GM18498 (cell line): ENCODE data around the gene HSPA6.
"Not testable (repeated sequence)": the region's sequence is repeated elsewhere in the genome, so short reads cannot be mapped to it uniquely, and the experiment has no call there.

ENCODE experiments used
- ATAC-seq: cut with Tn5 transposase; IDR thresholded peaks from one replicate; pipeline ENCODE4 v1.9.1; 2021; ENCODE audit warnings: mild to moderate bottlenecking, moderate library complexity; ENCODE audit not compliant: unreplicated experiment

HSPA6 gene

DNA sequence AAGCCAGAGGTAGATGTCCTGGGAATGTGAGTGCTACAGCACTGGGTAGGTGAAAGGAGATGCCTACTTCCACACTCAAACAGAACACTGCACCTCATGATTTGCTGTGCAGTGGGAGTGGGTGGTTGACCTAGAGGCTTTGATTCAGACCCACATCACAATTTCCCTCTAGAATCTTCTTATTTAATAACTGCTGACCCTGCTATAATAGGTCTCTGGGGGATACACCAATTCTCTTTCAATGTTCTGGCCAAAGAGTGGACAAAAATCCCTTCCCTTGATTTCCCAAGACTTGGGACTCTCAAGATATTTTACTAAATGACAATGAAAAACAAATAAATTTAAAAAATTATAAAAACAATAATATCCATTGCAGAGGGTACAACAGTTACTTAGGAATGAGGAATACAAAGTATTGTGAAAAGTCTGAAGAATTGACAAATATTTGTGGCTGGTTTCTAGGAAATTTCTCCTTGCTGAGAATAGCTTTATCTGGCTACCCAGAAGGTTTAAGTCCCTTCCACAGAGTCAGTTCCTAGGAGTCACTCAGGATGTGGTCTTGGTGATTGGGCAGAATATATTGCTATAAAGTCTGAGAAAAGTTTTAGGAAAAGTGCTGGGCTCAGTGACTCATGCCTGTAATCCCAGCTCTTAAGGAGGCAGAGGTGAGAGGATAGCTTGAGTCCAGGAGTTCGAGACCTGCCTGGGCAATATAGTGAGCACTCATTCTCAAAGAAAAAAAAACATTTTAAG is 21.5 kb upstream of the HSPA6 start:
- no peak for ATAC-seq

DNA sequence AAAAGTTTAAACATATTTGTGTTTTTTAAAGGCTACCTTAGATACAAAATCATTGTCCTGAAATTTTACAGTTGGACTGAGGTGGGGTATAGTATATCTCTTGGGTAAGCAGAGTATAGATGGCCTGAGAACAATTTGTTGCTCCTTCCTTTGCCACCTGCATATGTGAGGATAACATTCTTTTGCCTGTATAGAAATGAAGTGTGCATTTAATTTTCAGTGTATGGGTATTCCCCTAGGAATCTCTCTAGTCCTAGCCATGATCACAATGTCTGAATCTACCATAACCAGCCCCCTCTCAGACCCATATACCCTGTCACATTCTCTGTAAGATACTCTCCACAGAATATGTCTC is 21.0 kb upstream of the HSPA6 start:
- ATAC-seq, result no peak

DNA sequence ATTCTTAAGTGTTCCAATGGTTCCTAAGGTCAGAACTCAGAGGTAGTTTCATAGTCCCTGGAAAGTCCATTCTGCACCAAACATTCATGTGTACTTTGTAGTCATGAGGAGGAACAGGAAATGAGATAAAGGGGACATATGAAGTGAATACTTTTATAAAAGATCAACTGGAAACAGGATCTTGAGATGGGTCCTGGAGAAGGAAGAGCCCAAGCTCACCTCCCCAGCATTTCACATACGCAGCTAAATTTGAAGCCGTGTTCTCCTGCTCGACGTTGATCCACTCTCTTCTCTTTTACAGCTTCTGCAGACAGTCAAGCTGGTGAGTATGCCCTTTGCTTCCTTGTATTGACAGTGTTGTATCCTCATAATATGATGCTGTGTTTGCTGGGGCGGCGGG is 18.7 kb upstream of the HSPA6 start:
- ATAC-seq, result no peak

DNA sequence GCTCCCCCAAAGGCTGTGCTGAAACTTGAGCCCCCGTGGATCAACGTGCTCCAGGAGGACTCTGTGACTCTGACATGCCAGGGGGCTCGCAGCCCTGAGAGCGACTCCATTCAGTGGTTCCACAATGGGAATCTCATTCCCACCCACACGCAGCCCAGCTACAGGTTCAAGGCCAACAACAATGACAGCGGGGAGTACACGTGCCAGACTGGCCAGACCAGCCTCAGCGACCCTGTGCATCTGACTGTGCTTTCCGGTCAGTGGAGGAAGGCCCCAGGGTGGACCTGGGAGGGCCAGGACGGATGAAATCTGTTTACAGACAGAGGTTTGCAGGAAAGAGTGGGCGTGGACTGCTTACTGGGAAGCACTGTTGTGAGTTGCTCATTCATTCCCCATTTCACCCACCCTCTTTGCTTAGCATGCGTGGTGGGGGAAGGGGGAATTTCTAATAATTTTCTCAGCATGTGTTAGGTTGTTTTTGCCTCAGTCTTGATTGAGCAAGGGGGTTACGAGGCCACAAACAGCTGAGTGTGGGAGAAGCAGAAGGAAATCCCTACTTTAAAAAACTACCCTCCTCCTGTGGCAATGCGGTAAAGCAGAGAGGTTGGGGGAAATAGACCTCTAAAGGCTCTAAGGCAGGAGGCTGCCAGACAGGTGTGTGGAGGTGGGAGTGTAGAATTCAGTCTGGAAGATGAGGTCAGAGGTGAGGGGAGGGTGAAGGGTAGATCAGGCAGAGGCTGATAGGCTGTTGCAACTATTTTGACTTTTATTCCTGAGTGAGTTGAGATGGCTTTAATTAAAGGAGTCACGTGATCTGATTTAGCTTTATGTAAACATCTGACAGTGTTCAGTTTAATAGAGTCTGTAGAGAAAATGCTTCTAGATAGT is 17.8 kb upstream of the HSPA6 start:
- no peak for ATAC-seq

DNA sequence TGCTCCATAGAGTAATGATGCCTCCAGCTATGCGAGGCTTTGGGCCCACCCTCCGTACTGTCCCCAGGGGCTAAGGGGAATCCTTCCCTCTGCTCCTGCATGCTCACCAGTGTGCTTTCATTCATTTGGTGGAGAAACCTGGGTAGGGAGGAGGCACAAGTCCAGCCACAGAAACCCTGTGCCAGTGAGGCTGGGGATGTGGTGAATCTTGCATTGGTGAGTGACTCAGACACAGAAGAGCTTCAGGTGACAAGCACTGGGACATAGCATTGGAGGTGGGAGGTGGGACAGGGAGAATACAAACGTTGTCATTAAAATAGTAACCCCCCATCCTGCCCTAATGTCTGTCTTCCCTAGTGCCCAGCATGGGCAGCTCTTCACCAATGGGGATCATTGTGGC is 13.9 kb upstream of the HSPA6 start:
- no peak for ATAC-seq

DNA sequence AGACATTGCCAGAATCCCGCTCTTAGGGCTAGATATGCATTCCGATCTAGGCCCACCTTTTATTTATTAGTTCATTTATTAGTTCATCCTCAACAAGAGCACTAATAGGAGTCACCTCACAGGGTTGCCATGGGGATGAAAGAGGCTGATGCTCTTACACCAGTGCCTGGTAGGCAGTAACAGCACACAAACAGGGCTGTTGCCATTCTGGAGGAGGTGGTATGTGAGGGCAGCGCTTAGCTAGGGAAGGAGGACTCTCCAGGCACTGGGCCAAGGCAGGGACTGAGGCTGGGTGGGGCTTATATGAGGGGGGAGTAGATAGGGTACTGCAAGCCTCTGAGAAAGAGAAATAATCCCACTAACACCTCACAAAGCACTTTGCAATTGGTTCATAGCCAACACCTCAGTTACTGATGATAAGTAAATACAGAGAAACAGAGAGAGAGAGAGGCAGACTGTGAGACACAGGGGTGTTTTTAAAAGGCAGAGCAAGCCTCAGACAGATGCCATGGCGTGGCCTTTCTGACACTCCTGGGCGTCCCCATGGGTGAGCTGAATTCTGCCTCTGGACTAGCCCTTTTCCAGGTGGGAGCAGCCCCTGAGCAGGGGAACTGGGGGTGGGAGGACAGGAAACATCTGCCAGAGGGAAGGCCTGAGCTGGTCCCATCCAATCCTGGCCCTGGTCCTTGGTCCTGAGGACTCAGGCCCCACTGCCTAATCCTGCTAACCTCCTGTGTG is 13.2 kb upstream of the HSPA6 start:
- ATAC-seq, result no peak

DNA sequence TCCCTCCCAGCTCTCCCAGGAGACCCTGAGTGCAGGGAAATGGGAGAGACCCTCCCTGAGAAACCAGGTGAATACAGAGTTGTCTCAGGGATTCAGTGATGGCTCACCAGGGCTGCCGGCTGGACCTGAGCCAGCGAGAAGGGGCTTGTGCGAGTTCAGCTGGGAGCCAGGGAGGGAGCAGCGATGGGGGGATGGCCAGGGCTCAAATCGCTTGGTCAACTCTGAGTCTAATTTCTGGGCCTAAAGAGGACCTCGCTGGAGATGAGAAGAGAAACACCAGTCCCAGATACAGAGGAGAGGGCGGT is 12.6 kb upstream of the HSPA6 start:
- ATAC-seq, result no peak

DNA sequence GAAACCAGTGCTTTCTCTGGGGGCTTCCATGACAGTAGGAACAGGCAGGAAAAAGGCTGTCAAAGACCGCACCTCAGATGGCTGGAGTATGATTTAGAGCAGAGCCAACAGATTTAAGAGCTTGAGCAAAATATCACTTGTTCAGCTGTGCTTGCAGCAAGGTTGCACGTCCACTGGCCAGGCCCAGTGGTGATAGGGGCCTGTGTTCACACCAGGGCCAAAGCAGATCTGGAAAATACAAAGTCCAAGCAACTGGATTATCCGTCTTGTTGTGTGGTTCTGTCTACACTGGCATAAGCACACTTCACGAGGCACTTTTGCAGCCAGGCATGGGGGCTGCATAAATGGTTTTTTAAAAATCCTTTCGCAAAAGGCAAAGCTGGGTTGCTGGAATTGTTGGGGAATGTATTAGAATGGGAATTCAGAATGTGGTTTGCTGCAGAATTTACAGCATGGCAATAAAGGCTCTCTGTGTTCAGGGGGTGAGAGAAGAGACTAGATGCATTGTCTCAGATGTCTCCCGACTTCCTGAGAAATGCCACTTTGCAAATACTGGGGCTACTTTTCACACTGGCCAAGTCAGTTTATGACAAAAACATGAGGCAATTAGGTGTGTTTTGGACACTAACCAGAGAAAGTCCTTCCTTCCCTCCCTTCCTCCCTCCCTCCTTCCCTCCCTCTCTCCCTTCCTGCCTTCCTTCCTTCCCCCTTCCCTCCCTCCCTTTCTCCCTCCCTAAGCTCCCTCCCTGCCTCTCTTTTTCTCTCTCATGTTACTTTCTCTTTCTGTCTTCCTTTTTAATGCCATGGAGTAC is 11.5 kb upstream of the HSPA6 start:
- ATAC-seq, result not testable (repeated sequence)

DNA sequence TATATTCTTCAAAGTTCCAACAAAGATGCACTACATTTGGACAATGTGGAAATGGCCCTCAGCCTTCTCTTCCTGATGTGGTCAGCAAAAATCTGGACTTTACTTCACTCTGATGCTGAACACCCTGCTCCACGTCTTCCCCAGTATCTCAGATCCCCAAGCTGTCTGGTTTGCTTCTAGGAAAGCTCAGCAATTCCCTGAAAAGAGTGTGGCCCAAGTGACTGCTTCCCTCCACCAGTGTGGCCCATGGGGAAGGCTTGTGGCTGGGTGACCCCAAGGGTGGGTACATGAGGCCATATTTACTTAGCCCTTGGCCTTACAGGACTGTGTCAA is 10.9 kb upstream of the HSPA6 start:
- not testable (repeated sequence) for ATAC-seq

DNA sequence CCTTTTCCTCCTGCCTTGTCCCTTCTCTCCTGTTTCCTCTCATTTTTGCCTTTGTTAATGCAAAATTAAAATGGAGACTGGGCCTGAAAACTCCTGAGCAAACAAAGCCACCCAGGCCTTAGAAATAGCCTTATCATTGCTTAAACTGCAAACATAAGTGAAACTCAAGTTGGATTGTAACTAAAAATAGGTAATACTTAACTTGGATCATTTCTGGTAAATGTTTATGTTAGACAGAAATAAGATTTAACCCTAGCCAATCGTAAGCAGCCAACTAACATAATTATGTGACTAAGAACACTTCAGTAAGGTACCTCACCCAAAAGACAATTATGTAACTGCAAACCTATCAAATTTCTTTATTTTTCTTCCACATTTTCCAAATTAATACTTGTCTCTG is 10.4 kb upstream of the HSPA6 start:
- not testable (repeated sequence) for ATAC-seq

DNA sequence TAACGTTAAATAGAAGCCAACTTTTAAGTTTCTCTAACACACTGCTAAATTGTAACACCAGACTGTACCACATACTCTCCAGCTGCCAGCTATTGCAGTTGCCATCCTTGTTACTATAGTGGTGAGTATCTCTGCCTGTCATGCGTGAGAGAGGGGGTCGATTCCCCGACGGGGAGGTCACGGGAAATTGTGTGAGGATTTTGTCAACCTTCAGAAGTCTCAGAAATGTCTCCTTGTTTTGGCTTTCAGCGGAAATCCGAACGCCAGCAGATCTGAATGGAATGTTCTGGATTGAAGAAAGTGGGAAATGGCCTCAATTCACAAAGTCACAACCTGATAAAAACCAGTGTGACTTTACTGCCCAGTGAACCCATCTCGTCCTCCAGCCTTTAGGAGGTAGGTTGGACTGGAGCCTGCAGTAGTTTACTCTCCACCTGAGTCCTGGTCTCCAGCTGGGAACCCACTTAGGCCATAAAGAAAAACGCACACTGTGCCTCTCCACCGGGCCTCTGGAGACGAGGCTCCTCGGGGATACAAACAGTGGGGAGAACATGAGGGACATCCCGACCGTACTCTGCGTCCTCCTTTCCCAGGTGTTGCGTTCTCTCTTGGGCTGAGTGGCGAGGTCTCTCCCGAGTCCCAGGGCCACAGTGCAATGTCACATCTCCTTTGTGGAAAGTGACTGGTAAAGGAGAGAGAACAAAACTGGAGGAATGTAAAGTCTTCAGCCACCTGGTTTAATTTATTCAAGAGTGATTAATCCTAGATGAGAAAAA is 1.1 kb upstream of the HSPA6 start:
- ATAC-seq, result not testable (repeated sequence)

DNA sequence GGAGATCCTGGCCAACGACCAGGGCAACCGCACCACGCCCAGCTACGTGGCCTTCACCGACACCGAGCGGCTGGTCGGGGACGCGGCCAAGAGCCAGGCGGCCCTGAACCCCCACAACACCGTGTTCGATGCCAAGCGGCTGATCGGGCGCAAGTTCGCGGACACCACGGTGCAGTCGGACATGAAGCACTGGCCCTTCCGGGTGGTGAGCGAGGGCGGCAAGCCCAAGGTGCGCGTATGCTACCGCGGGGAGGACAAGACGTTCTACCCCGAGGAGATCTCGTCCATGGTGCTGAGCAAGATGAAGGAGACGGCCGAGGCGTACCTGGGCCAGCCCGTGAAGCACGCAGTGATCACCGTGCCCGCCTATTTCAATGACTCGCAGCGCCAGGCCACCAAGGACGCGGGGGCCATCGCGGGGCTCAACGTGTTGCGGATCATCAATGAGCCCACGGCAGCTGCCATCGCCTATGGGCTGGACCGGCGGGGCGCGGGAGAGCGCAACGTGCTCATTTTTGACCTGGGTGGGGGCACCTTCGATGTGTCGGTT is 477 bp downstream of the HSPA6 start:
- ATAC-seq, result peak; percentile 28

DNA sequence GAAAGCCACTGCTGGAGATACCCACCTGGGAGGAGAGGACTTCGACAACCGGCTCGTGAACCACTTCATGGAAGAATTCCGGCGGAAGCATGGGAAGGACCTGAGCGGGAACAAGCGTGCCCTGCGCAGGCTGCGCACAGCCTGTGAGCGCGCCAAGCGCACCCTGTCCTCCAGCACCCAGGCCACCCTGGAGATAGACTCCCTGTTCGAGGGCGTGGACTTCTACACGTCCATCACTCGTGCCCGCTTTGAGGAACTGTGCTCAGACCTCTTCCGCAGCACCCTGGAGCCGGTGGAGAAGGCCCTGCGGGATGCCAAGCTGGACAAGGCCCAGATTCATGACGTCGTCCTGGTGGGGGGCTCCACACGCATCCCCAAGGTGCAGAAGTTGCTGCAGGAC is 981 bp downstream of the HSPA6 start:
- ATAC-seq, result not testable (repeated sequence)

DNA sequence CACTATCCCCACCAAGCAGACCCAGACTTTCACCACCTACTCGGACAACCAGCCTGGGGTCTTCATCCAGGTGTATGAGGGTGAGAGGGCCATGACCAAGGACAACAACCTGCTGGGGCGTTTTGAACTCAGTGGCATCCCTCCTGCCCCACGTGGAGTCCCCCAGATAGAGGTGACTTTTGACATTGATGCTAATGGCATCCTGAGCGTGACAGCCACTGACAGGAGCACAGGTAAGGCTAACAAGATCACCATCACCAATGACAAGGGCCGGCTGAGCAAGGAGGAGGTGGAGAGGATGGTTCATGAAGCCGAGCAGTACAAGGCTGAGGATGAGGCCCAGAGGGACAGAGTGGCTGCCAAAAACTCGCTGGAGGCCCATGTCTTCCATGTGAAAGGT is 1.6 kb downstream of the HSPA6 start:
- not testable (repeated sequence) for ATAC-seq

DNA sequence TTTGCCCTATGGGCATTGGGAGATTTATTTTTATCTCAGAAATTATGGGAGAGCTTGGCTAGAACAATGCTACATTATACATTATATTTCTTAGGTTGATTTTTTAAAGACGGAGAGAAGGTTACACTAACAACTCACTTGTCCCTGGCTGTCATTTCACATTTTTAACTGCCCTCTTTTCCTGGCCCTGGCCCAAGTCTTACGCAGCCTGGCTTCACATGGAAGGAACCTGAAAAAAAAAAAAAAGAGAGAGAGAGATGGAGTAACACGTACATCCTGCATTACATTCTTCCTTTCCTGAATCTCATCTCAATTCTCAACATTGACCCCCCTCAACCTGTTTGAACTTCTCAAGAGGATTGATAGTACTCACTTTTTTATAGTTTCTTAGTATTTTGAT is 4.2 kb downstream of the HSPA6 start:
- ATAC-seq, result not testable (repeated sequence)

DNA sequence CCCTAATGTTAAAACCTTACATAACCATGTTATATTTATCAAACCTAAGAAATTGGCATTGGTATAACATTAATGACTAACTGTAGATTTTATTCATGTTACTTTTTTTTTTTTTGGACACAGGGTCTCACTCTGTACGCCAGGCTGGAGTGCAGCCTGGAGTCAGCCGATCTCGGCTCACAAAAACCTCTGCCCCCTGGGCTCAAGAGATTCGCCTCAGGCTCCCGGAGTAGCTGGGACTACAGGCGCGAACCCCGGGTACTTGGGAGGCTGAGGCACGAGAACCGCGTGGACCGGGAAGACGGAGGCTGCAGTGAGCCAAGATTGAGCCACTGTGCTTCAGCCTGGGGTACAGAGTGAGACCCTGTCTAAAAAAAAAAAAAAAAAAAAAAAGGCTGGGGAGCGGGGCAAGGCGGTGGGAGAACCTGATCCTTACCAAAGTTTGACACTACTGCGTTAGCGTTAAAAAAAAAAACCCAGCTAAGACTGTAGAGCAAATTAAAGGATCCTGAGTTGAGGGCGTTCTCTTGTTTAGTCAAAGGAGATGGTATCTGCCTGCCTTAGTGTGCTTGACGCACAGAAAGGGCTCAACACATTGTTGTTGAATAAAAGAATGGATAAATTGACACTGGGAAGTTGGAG is 5.2 kb downstream of the HSPA6 start:
- ATAC-seq, result not testable (repeated sequence)

DNA sequence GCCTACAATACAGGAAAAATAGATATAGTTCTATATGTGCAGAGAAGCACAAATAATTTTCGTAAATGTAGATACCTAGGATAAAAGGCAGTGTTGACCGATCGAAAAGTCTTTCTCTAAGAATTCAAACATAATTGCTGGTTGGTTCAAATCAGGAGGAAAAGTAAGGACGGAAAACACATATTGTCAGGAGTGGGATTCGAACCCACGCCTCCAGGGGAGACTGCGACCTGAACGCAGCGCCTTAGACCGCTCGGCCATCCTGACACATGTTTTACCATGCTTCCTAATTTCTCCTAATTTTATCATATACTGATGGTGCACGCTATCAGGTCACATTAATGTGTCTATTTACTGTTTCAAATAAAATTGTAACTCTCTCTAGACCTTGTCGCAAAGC is 5.8 kb downstream of the HSPA6 start:
- peak; percentile 47 for ATAC-seq

DNA sequence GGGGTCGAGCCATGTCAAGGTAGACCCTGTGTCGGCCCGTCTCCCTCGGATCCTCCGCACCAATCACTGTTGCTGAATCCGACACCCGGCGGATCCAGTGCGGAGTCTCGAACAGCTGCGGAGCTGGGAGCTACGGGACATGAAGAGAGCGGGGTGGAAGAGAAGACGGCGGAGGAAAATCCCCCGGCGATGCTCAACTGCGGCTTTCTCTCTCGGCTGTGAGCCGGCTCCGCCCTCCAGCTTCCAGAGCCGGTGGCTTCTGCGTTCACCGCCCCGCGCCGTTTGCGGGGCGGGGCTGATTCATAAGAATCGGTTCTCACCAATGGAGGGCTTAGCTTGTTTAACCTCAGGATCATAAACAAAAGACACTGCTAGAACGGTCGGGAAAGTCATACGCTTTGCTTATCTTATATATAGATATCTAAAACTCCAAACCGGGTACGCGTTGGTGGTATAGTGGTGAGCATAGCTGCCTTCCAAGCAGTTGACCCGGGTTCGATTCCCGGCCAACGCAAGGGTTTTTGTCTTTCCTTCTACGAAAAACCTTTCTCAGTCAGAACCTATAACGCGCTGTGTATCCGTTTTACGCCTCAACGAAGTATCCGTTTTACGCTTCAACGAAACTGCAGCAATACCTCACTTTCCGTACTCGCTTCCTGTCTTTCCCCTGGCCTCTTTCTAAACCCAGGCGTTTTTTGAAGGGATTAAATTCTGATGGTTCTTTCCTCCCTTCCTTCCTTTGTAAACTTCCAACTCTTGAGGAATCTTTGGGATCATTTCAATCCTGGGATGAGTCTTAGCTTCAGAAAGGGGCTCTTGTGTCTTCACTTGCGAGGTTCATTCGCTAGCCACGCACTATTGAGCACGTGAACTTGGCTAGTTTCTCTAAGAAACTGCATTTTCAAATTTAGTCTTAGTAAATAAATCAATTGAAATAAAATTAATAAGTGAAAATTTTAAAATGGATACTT is 6.6 kb downstream of the HSPA6 start:
- peak; percentile 76 for ATAC-seq
